Daoy (cell line): ENCODE data around the gene FIGNL2. TPM values are rescaled to one million over a fixed set of nuclear protein-coding genes. Genes with fewer than 3 reads are reported as not detected.
"Not testable (repeated sequence)": the region's sequence is repeated elsewhere in the genome, so short reads cannot be mapped to it uniquely, and the experiment has no call there.

Experiments used
- DNase-seq: peaks from one replicate; pipeline ENCODE4 v3.0.0-alpha.2; 2015; ENCODE audit warnings: low read depth
- total RNA-seq: library from RNA; depleted of rRNA; stranded (reverse); fragments of >200 nt; shearing (Covaris generic); gene quantifications from 2 replicates; pipeline ENCODE4 v1.2.3, GENCODE V29; 2014

FIGNL2 gene
- total RNA-seq, 1 experiment from 2014 or later = not detected

- DNase-seq = peak; percentile 65
Observed at GRCh38 chr12:51836041-51836826, 12.3 kb downstream of the FIGNL2 start.

DNA sequence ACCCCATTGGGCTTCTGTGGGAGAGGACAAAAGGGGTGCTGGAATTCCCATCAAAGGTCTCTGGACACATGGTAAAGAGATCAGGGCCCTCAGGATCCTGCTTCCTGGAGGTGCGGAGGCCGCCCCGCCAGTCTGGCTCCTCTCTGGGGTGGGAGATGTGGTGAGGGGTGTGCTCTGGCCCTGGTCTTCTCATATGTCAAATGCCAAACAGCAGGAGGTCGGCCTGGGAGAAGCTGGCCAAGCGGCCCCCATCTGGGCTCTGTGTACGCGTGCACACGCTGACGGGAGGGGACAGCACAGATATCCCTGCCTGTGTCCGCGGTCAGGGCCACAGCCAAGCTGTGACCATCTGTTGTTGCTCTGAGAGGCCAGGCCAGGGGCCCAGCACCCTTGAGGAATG, 14.1 kb downstream of the FIGNL2 start:
- DNase-seq = no peak

DNA sequence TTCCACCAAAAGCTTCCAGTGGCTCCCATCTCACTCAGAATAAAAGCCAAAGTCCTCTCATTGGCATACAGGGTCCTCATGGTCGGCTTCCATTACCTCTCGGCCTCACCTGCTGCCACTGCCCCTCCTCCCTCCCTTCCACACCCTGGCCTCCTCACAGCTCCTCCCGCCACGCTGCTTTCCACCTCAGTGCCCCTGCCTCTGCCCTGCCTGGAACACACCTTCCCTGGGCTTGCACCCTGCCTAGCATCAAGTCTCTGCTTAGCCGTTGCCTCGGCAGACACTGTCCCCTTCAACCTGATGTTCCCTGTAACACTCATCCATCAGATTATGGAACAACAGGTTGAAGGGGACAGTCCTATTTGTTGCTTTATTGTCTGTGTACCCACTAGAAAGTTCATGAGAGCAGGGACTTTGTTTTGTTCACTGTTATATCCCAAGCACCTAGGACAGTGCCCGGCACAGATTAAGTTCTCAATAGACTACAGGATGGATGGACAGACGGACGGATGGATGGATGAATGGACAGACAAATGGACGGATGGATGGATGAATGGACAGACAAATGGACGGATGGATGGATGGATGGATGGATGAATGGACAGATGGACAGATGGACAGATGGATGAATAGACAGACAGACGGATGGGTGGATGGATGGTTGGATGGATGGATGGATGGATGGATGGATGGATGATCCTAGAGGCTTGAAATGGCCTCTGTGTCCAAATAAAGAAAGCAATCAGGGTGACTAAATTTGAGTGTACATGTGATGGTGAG, 14.9 kb downstream of the FIGNL2 start:
- DNase-seq = no peak

GRCh38 chr12:51832354-51833107, 16.0 kb downstream of the FIGNL2 start:
- peak; percentile 54 for DNase-seq

DNA sequence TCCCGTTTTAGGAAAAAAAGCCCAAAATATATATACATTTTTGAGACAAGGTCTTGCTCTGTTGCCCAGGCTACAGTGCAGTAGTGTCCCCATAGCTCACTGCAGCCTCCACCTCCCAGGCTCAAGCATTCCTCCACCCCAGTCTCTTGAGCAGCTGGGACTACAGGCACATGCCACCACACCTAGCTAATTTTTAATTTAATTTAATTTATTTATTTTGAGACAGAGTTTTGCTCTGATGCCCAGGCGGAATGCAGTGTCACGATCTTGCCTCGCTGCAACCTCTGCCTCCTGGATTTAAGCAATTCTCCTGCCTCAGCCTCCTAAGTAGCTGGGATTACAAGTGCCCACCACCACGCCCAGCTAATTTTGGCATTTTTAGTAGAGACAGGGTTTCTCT, 16.7 kb downstream of the FIGNL2 start:
- DNase-seq = not testable (repeated sequence)

- DNase-seq = no peak
Observed at GRCh38 chr12:51829641-51830040, 18.9 kb downstream of the FIGNL2 start.

GRCh38 chr12:51829011-51829481, 19.5 kb downstream of the FIGNL2 start:
- DNase-seq = no peak

DNA sequence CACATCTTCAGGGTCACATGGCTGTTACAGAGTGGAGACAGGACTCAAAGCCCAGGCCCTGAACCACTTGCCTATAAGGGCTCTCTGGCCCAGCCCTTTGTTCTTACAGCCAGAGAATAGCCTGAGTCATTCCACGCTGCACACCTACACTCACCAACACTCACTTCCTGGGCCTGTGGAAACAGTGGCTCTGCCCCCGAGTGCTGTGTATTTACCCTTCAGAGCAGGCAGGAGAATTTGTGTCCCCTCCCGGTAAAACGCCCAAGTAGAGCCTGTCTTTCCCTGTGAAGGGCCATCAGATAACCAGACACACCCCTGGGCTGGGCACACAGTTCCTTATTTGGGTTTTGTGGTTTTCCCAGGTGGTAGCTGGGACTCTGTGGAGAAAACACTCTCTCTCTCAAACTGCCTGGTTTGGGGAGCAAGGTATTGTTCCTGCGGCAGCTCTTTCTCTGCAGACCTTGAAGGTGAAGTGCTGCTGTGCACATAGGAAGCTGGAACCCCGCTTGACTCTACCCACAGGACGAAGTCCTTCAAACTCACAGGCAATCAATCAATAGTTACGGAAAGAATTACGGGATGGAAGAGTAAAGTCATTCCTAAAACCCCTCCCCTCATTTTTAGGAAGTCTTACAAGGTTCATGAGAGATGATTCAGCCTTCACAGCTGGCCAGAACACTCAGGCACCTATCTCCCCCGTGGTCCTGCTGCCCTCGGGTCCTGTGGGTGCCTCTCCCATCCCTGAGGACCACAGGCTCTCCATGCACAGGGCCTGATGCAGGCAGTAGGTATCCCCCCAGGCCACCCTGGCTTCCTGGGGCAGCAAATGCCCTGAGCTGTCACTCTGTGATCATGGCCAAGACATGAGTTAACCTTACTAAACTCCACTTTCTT, 20.3 kb downstream of the FIGNL2 start:
- peak; percentile 83 for DNase-seq

- no peak for DNase-seq
Observed at GRCh38 chr12:51826881-51827280, 21.6 kb downstream of the FIGNL2 start.

- DNase-seq = no peak
Observed at GRCh38 chr12:51825216-51825615, 23.3 kb downstream of the FIGNL2 start.

DNA sequence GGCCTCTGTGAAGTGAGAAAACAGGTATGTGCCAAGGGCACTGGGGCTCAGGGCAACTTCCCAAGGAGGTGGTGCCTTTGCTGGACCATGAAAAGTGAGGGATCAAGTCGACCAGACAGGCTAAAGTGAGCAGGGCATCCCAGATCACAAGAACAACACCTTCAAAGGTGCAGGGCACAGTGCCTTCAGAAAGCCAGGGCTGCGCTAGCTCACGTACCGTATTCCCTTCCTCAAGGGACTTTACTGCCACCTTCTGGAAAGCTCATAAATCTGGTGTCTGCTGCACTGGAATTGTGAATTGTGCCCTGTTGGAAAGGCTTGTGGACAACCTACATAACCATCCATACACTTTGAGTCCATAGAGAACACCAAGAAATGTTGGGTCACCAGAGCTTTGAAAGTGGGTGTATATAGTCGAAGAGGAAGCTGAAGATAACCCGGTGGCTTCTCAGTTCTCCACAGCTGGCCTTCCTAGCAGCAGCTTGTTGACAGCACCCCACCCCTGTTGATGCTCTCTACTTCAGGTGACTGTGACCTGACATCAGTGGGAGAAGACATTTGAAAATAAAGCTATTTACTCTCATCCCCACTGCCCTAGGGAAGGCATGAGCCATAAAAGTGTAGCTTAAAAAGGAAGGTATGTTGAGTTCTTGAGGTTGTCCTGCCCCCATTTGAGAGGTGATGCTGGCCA, 24.5 kb downstream of the FIGNL2 start:
- DNase-seq = peak; percentile 67

DNA sequence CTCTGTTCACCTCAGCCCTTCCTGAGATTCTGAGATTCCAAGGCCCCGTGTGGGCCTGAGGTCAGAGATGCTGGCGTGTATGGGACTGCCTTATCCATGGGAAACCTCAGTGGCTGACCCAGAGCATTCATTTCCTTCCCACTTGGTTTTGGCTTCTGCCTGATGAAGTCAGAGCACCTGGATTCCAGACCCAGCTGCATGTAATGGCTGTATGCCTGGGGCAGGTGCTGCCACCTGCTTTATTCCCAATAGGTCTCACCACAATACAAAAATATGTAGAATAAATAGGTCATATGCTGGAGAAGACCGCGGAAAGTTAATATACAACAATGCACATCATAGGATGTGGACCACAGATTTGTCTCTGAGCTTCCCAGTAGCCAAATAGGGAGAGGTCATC, 25.6 kb downstream of the FIGNL2 start:
- DNase-seq = no peak

DNA sequence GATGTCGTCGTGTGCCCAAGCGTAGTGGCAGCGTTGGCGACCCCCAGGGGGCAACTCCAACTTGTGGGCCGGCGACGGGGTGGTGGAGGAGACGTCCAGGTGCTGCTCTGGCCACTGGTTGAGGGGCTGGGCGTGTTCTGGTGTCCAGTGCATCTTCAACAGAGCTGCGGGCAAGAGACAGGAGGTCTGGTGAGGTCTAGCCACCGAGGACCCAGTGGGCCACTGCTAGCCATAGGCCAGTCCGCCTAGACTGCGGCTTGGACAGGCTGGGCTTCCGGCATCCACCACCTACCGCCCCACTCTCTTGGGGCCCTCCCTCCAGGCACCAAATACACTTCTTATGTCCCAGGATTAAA, 26.3 kb downstream of the FIGNL2 start:
- no peak for DNase-seq

- DNase-seq = no peak
Observed at GRCh38 chr12:51821440-51822260, 26.9 kb downstream of the FIGNL2 start.

DNA sequence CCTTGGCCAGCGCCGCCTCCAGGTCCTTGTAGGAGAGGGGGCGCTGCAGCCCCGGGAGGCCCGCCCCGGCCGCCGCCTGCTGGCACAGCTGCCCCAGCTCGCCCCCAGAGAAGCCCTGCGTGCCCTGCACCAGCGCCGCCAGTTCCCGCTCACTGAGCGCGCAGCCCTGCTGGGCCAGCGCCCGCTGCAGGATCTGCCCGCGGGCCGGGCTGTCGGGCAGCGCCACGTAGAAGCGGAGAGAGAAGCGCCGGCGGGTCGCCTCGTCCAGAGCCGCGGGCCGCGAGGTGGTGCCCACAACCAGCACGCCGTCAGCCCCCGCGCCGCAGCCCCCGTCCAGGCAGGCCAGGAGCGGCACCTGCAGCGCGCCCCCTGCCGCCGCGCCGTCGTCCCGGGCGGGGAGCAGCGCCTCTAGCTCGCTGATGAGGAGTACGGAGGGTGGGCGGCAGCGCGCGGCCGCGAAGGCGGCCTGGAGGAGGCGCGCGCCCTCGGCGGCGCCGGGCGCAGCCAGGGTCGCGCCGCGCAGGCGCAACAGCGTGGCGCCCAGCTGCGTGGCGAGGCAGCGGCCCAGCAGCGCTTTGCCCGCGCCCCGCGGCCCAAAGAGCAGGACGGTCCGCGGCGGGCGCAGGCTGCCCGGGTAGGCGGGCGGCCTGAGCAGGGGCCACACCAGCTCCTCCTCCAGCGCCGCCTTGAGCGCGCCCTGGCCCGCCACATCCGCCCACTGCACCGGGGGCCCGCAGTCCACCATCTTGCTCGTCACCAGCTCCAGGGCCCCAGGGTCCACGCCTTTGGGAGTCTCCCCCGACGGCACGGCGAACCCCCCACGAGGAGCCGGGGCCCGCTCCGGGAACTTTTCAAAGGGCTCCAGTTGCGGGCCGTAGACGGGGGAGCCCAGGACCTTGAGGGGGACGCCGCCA, 27.7 kb downstream of the FIGNL2 start:
- peak; percentile 92 for DNase-seq

- peak; percentile 52 for DNase-seq
Observed at GRCh38 chr12:51819736-51820525, 28.6 kb downstream of the FIGNL2 start.

- DNase-seq = peak; percentile 84
Observed at GRCh38 chr12:51818566-51819300, 29.8 kb downstream of the FIGNL2 start.
